Stimulated activated CD4-positive, alpha-beta T cell treated with anti-CD3 and anti-CD28 coated beads, Interleukin-4, amount 100 ng/mL, for 4 hours (primary cell): ENCODE data around the gene VASH2.
"Not testable (repeated sequence)": the region's sequence is repeated elsewhere in the genome, so short reads cannot be mapped to it uniquely, and the experiment has no call there.

ENCODE experiments used
- DNase-seq, 2 experiments: peaks; one replicate each; pipeline ENCODE4 v3.0.0-alpha.2; 2020

VASH2 gene

DNA sequence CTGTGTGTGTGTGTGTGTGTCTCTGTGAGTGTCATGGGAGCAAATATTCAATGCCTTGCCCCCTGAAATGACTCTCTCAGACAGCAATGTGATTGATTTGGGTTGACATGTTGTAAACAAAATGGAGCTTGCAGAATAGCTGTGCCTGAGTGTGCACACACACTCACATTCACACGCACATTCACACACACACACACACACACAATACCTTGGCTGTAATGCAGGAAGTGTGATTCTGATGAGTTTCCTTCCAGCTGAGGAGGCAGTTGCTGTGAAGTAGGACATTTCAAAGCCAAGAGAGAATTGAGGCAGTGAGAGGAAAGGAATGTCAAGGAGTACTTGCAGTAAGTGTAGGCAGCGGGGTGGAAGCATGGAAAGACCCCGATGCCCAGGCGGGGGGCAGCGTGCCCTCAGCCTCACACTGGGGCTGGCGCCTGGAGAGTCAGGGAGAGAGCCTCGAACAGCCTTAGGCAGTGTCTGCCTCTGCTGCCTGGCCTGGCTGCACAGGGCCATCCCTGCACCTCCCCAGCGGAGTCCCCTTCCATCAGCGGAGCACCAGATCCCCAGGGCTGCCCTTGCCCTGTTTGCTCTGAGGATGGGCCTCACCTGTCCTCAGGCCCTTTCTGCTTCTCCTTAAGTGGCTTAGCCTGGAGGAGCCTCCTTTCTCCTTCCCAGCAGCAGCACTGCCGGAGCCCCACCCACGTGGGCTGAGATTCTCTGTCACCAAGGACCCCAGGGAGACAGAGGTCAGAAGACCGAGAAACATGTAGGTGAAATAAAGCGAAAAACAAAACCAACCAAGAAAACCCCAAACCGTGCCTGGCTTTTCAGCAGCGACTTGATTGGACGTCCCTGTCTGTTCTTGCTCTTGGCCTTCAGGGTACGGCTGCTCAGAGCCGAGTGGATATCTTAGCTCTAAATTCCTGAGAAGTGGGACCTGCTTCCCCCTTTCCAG is 9.2 kb downstream of the VASH2 start:
- no peak for DNase-seq

DNA sequence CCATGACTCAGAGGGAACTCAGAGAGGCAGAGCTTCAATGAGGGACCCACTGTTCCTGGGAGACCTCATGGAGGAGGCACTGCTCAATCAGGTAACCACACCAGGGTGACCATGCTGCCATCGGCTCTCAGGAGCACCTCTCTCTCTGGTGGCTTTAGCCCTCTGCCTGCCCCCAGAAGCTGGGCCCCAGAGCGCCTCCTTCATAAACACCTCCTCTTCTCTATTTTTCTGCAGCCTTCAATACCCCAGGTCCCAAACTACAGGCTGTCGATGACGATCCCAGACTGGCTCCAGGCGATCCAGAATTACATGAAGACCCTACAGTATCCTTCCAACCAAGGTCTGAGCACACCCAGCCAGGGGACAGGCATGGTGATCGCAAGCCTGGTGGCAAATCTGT is 10.6 kb downstream of the VASH2 start:
- no peak for DNase-seq

DNA sequence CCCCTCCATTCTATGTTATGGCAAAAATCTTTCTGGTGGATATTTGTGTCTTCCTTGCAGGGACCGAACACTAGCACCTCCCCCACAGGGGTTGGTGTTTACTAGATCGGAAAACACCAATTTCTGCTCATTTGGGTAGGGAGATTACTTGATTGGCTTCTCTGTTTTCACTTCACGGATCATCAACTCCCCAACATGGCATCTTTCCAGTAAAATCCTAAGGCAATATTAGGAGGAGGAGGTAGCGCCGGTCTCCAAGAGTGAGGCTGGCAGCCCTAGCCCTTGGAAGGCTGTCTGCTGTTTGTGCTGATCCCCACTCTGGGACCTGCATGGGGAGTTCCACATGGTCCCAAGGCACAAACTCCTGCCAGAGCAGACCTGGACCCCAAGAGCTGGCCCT is 12.2 kb downstream of the VASH2 start:
- no peak for DNase-seq

GRCh38 chr1:212964102-212964501 is 13.8 kb downstream of the VASH2 start:
- no peak for DNase-seq

DNA sequence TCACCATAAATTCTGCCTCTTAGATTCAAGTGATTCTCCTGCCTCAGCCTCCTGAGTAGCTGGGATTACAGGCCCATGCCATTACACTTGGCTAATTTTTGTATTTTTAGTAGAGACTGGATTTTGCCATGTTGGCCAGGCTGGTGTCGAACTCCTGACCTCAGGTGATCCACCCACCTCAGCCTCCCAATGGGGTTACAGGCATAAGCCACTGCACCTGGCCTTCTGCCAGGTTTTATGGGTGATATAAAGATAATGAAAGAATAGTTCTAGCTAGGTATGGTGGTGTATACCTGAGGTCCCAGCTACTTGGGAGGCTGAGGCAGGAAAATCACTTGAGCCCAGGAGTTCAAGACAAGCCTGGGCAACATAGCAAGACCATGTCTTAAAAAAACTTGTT is 14.7 kb downstream of the VASH2 start:
- DNase-seq = not testable (repeated sequence)

GRCh38 chr1:212966616-212967015 is 16.3 kb downstream of the VASH2 start:
- DNase-seq = no peak

GRCh38 chr1:212967801-212968200 is 17.5 kb downstream of the VASH2 start:
- DNase-seq = no peak

- DNase-seq = no peak
Observed at GRCh38 chr1:212968368-212968863, 18.1 kb downstream of the VASH2 start.

DNA sequence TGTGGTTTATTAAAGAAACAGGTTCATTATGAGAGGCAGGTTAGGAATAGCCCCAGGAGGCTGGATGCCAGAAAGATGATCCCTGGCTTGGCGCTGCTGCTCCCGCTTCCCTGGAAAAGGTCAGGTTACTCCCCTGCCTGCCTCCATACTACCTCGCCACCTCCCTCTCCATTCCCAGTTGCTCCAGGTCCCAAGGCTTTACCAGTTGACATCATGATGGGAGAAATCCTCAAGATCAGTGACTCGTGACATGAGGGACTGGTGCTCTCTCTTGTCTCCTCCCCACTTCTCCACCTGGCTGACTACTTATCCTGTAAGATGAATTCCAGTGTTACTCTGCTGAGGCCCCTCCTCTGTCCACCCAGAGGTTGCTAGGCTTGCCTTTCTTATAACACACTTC is 19.7 kb downstream of the VASH2 start:
- DNase-seq = no peak

- no peak for DNase-seq
Observed at GRCh38 chr1:212971312-212971711, 21.0 kb downstream of the VASH2 start.

- DNase-seq = no peak
Observed at GRCh38 chr1:212973426-212973825, 23.1 kb downstream of the VASH2 start.

GRCh38 chr1:212973899-212974298 is 23.6 kb downstream of the VASH2 start:
- no peak for DNase-seq

GRCh38 chr1:212974711-212975110 is 24.4 kb downstream of the VASH2 start:
- no peak for DNase-seq

GRCh38 chr1:212975111-212975918 is 25.0 kb downstream of the VASH2 start:
- DNase-seq = no peak

DNA sequence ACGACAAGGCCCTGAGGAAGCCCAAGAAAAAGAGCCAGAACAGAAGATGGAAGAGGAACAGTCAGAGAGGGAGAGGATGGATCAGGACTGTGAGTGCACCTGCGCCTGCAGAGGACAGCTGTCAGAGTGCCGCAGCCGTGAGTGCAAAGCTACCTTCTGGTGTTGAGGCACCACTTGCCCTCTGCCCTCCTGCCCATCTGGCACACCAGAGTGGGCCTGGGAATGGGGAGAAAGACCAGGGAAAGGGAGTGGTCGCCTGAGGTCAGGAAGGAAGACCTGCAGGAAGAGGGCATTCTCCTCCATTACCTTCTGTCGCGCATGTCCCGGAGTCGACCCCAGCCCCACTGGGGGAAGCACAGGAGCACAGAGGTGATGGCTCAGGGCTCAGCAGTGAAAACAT is 26.2 kb downstream of the VASH2 start:
- no peak for DNase-seq

DNA sequence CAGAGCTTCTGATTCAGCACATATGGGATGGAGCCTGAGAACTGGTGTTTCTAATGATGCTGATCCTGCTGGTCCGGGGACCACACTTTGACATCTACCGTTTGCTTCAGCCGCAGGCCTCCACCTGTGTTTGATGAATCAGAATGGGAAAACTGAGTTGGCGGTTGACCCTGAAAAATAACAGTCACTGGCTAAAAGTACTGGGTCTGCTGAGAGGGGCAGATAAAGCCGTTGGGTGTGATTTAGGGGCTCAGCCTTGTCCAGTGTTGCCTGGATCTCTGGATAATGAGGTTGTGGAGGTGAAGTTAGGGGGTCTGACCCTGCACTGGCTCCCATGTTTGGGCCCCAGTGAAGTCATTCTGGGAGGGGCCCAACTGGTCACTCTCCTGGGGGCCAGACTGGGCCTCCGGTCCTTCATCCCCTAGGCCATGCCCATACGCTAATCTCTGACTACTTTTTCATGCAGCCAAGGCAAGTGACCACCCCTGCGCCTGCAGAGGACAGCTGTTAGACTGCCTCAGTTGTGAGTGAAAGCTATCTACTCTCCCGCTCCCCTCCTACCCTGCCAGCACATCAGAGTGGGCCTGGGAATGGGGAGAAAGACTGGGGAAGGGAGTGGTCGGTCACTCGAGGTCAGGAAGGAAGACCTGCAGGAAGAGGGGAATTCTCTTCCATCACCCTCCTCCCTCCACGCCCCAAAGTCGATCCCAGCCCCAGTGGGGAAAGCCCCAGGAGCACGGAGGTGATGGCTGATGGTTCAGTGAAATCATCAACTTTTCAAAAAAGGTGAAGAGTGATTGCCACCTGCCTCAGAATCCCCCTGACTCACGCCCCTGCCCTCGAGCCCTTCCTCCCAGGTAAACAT is 27.7 kb downstream of the VASH2 start:
- no peak for DNase-seq

DNA sequence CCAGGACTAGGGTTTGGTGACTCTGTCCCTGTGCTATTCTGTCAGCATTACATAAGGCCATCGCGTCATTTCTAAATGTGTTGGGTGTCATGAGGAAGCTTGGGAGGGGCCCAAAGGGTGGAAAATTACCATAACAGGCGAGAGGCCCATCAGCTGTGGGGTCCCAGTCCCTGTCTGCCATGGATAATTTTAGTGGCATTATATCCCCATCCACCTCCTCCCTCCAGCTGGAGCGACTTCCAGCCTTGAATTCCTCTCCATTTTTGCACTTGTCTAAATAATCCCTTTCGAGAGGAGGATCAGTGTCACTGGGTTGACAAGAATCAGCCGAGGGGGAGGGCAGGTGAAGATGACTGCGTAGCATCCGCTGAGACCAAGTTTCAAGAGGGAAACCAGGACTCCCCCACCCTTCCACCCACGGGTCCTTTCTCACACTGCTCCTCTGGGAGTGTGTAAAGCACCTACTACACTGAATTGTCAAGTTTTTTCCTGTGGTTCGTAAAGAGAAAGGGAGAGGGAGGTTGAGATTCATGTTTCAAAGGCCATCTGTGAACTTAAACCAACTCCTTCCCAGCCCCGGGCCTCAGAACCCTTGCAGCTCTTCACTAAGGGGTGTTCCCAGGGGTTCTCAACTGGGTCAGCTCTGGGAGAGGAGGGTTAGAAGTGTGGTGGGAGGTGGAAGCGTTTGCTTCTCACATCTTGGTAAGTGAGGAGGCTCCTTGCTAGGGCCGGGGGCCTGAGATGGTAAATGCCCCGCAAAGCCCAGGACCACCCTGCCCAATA is 29.2 kb downstream of the VASH2 start:
- peak; percentile 11 to 31 for DNase-seq

GRCh38 chr1:212980123-212980785 is 29.9 kb downstream of the VASH2 start:
- no peak for DNase-seq

DNA sequence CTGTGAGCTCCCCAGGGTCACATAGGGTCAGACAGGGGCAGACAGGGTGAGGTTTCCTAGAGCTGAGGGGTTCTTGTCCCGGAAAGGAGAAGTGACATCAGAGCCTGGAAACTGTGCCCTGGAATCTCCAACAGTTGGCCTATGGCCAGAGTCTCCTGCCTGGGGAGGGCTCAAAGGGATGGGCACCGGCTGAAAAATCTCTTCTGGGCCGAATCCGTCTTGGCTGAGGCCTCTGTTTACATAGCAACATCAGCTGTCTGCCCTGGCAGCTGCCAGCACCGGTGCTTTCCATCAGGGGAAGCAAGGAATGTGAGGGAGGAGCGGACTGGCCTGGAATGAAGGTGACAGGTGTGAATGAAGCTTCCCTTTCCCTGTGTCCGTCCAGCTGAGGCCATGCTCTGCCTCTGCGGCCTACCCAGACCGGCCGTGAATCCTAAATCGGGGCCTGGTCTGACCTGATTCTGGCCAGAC is 30.7 kb downstream of the VASH2 start:
- DNase-seq = no peak

DNA sequence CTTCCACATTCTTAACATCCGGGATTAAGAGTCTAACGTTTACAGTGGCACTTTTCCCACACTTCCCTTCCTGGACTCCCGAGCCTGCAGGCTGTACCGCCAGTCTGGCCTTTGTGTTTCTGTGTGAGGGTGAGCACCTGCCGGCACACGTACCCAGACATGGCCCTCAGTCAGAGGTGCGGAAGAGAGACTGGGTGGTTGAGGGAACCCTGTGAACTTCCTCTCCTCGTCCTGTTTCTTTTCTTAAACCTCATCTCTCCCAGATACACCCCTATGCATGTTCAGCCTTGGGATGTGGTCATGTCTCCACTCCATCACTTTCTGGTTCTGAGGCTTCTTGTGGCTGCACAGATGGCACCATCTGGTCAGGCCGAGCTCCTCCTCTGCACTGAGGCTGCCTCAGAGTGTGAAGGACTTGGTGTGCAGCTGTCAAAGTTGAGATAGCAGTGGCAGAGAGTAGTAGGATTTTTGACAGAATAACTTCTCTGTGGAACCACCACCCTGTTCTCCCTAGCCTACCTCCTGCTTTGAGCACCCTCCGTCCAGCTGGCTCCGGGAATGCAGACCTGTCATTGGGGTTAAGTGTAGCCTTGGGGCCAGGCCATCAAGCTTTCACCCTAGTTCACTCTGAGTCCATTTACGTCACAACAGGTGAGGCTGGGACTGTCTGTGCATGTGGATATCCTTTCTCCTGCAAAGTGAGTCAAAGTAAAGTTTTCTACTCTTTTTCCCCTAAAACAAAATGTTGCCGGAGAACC is 31.4 kb downstream of the VASH2 start:
- DNase-seq = no peak
